IgD-negative memory B cell (primary cell): ENCODE data around the gene SLC25A23. TPM values are rescaled to one million over a fixed set of nuclear protein-coding genes. Genes with fewer than 3 reads are reported as not detected.
"Not testable (repeated sequence)": the region's sequence is repeated elsewhere in the genome, so short reads cannot be mapped to it uniquely, and the experiment has no call there.

ENCODE experiments used
- H3K27ac Mint-ChIP-seq, 3 donors: one replicate each; pipeline ENCODE4 v1.8.0; 2020 to 2022; ENCODE audit warnings: mild to moderate bottlenecking in 3 of 3, mixed read lengths in 3 of 3, moderate library complexity in 1 of 3
- H3K27me3 Mint-ChIP-seq: one replicate; pipeline ENCODE4 v1.8.0; 2021; ENCODE audit warnings: mixed read lengths
- H3K36me3 Mint-ChIP-seq: one replicate; pipeline ENCODE4 v1.8.0; 2020; ENCODE audit warnings: mild to moderate bottlenecking, mixed read lengths
- H3K4me1 Mint-ChIP-seq, 3 donors: one replicate each; pipeline ENCODE4 v1.8.0; 2020 to 2022; ENCODE audit warnings: mixed read lengths in 3 of 3, mild to moderate bottlenecking in 1 of 3
- H3K4me3 Mint-ChIP-seq, 4 donors: one replicate each; pipeline ENCODE4 v1.8.0; 2020 to 2022; ENCODE audit warnings: mild to moderate bottlenecking in 4 of 4, mixed read lengths in 4 of 4, moderate library complexity in 3 of 4
- H3K9me3 Mint-ChIP-seq, 3 donors: one replicate each; pipeline ENCODE4 v1.8.0; 2020 to 2021; ENCODE audit warnings: mixed read lengths in 3 of 3, mild to moderate bottlenecking in 1 of 3
- polyA plus RNA-seq: library from polyadenylated mRNA; unstranded; fragments of 300-500 nt; fragmentation: Illumina TruSeq; gene quantifications from one replicate; pipeline ENCODE4 v1.2.3, GENCODE V29; 2021

The SLC25A23 gene
- polyA plus RNA-seq, result 28.2 TPM

DNA sequence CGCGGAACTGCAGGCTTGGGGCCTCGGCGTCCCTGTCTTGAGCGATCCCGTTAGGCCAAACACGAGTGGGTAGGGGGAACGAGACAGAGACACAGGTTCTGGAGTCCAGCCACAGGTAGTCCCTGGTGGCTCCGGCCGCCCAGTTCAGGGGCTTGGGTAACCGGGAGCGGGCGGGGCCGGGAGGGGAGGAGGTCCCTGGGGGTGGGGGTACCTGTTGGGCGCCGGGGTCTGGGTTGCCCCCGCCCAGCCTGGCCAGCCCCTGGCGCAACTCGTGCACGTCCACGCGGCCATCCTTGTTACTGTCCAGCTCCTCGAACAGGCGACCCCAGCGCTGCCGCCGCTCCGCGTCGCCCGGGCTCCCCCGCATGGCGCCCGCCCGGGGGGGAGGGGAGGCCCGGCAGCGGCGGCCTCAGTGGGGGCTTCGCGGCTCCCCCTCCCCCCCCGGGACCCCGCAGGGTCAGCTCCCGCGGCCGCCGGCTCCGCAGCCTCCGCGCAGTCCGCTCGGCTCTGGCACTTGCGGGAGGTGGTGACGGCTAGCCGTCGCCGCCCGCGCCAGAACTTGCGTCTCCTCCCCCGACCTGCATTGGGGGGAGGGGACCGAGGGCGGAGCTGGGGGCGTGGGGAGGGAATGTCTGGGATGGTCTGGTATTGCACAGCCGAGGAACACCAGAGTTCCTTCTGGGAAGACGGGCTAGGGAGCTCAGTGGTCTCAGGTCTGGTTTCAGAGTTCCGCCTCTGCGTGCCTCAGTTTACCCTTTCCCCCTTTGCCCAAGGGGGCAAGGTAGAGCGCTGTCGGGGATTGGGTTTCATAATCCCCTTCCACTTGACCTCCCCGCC, at the start of gene SLC25A23:
SLC25A23 (minus strand) TSS at position 531 of the 837 bp plus-strand sequence; CDS start at position 367, 164 bp downstream.
- Mint-ChIP-seq H3K4me3 (peak within 1 kb of the TSS; percentile 92 to 99 (median 98)), H3K27me3 (peaks cover 2% of the 10 kb centered on the region), H3K27ac (peak within 1 kb of the TSS; percentile 93 to 96 (median 94)), H3K9me3 (no peaks in the 10 kb centered on the region), H3K36me3 (peaks cover 14% of the 10 kb centered on the region), H3K4me1 (peaks cover 17 to 28% (median 20%) of the 10 kb centered on the region in 3 donors)

DNA sequence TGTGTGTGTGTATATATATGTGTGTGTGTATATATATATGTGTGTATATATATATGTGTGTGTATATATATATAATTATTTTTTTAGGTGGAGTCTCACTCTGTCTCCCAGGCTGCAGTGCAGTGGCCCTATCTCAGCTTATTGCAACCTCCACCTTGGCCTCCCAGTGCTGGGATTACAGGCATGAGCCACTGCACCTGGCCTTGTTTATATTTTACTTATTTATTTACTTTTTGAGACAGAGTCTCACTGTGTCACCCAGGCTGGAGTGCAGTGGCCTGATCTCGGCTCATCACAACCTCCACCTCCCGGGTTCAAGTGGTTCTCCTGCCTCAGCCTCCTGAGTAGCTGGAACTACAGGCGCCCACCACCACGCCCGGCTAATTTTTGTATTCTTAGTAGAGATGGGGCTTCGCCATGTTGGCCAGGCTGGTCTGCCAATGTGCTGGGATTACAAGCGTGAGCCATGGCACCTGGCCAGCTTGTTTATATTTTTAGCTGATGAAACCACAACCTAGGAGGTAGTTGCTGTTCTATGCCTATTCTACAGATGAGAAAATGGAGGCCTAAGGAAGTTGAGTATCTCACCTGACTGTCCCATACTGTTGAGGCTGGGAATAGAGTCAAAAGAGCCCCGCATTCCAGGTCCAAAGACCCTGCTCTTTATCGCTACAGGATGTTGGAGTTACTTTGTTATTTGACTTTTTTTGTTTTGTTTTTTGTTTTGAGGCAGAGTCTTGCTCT, 48.6 kb upstream of the SLC25A23 start:
- not testable (repeated sequence) for H3K36me3 Mint-ChIP-seq, H3K9me3 Mint-ChIP-seq, H3K4me3 Mint-ChIP-seq, H3K27me3 Mint-ChIP-seq, H3K4me1 Mint-ChIP-seq
- peak overlapping the region in 1 of 3 donors; percentile 59 for H3K27ac Mint-ChIP-seq

DNA sequence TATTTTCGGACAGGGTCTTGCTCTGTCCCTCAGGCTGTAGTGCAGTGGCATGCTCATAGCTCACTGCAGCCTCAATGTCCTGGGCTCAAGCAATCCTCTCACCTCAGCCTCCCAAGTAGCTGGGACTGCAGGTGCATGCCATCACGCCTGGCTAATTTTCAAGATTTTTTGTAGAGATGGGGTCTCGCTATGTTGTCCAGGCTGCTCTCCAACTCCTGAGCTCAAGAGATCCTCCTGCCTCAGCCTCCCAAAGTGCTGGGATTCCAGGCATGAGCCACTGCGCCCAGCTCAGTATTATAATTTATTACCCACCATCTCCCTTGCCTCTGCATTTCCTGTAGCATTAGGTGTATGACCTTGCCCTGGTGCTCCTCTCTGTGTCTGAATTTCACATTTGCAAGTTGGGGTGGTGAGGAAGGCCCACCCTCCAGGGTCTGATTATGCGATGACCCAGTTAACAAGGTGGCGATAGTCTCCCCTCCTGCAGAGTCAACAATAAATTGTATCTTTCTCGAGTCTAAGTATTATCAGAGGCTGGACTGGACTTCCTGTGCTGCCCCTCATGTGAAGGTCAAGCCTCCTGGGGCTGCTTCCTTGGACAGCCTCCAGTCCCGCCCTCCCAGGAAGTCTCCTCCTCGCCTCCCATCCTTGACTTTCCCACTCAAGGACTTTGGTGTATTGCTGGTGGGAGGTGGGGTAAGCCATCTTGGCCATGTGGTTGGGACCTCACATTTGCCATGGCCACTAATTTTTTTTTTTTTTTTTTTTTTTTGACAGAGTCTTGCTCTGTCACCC, 44.0 kb upstream of the SLC25A23 start:
- Mint-ChIP-seq H3K27me3 (peaks cover 3% of the 10 kb centered on the region), H3K4me3 (peak overlapping the region; percentile 25 to 85 (median 67)), H3K36me3 (no peaks in the 10 kb centered on the region), H3K9me3 (no peaks in the 10 kb centered on the region), H3K4me1 (peaks cover 3 to 12% (median 7%) of the 10 kb centered on the region in 3 donors), H3K27ac (no peak overlapping the region)

DNA sequence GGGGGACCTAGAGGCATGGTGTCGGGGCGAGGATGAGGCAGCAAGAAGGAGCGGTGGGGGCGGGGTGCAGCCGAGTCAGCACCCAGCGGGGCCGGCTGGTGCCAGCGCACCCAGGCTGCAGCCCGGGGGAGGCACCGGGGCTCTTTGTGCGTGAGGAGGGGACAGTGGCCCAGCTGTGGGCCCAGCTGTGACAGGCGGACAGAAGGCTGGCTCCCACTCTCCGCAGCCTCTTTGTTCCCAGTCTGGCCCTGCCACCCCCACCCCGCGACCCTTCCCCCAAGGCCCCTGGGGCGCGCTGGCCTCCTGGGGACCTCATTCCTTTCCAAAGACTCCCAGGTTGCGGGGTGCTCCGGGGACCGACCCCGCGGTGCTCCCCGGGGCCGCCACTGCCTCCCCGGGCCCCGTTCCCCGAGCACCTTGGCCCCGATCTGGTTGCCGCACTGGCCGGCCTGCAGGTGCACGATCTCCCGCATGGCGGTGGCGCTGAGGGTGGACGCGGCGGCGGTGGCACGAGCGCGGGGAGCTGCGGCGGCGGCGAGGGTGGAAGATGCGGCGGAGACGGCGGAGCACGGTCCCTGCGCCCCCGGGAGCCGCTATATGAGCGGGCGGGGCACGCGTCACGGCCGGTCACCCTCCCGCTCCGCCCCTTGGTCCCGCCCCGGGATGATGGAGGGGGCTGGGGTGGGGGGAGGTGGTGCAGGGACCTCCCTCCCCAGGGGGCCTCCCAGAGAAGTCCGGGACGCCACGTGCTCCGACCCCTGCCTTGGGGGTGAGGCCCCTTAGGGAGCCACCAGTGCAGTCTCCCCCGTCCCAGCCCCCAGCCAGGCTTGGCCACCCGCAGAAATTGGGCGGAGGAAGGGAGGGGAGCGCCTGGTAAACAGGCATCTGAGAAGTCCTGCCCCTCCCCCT, 42.4 kb upstream of the SLC25A23 start, which contains the start of gene TUBB4A:
TUBB4A (minus strand) TSS at position 570 of the 909 bp plus-strand sequence; CDS start at position 473, 97 bp downstream.
- H3K4me3 Mint-ChIP-seq, result peak within 1 kb of the TSS; percentile 75 to 93 (median 88)
- peaks cover 3 to 12% (median 7%) of the 10 kb centered on the region in 3 donors for H3K4me1 Mint-ChIP-seq
- peak within 1 kb of the TSS in 1 of 3 donors; percentile 63 for H3K27ac Mint-ChIP-seq
- peaks cover 3% of the 10 kb centered on the region for H3K27me3 Mint-ChIP-seq
- H3K9me3 Mint-ChIP-seq, result no peaks in the 10 kb centered on the region
- H3K36me3 Mint-ChIP-seq, result no peaks in the 10 kb centered on the region

DNA sequence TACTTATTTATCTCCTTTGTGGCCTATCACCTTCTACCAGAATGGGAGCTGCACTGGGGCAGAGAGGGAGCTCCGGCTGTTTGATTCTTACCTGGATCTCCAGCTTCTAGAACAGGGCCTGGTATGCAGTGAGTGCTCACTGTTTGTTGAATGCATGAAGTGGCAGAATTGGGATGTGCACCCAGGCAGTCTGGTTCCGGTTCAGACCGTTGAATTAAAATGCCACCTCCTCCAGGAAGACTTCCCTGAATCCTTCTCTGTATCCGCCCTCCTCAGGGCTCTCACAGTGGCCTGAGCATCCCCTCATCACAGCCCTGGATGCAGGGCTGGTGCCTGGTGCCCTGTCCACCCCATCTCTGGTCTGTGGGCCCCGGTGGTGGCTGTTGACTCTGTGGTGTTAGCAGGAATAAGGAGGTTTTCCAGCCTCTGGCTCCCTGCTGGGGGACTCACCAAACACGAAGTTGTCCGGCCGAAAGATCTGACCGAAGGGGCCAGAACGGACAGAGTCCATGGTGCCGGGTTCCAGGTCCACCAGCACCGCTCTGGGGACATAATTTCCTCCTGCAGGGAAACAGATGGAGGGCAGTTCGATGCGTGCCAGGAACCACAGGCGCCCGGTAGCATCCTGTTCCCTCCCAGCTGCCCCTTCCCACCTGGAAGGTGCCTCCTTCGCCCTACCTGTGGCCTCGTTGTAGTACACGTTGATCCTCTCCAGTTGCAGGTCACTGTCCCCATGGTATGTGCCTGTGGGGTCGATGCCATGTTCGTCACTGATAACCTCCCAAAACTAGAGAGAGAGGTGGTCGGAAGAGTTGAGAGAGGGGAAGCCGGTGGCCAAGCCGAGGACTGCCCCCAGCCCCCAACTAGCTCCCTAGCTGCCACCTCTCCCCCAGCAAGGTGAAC, 41.5 kb upstream of the SLC25A23 start:
- H3K4me1 Mint-ChIP-seq, result peaks cover 3 to 12% (median 7%) of the 10 kb centered on the region in 3 donors
- no peaks in the 10 kb centered on the region for H3K9me3 Mint-ChIP-seq
- H3K27me3 Mint-ChIP-seq, result peaks cover 3% of the 10 kb centered on the region
- H3K27ac Mint-ChIP-seq, result peak overlapping the region in 1 of 3 donors; percentile 63
- no peaks in the 10 kb centered on the region for H3K36me3 Mint-ChIP-seq
- H3K4me3 Mint-ChIP-seq, result peak overlapping the region; percentile 75 to 93 (median 88)

DNA sequence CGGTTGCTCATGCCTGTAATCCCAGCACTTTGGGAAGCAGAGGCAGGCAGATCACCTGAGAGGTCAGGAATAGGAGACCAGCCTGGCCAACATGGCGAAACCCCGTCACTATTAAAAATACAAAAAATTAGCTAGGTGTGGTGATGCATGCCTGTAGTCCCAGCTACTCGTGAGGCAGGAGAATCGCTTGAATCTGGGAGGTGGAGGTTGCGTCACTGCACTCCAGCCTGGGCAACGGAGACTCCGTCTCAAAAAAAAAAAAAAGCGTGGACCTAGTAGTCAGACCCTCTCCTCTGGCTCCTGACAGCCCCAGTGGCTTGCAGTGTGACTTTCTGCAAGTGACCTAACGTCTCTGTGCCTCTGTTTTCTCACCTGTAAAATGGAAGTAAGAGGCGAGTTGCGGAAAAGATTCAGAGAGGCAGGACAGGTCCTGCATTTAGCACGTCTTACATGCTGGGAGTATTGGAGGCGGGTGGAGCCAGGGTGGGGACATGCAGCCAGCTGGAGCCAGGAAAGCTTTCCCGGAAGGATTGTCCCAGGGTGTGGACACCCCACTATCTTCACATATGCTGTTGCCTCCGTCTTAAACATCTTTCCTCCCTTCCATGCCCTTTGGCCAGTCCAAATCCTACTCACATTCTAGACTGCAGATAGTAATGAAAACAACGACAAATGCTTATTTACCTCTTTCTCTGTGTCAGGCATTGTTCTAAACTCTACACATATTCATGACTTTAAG, 39.6 kb upstream of the SLC25A23 start:
- no peaks in the 10 kb centered on the region for H3K9me3 Mint-ChIP-seq

DNA sequence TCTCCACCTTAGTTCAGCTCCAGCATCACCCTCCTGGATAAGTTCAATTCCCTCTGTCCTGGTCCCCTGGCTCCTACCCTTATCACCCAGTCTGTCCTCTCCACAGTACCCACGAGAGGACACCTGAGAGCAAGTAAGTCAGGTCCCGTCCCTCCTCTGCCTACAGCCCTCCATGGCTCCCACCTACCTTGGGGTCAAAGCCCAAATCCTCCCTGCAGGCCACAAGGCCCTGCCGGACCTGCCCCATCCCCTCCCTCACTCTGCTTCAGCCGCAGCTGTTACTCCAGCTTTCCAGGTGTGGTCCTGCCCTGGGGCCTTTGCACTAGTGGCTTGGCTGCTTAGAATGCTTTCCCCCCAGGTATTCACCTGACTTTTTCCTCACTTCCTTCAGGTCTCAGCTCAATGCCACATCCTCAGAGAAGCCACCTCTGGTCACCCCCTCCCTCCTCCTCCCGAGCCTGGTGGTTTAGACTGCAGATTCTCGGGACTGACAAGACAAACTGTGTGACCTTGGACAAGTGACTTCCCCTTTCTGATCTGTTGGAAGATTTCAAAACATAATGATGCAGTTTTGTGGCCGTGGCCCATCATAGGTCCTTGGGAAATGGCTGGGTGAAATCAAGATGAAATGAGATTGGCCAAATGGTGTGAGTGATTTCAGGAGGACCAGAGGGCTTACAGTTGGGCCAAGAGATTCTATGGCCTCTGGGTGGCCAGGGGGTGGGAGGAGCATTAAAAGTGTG, 38.9 kb upstream of the SLC25A23 start:
- Mint-ChIP-seq H3K27me3 (peaks cover 3% of the 10 kb centered on the region), H3K4me3 (peak overlapping the region in 1 of 4 donors; percentile 46), H3K36me3 (no peaks in the 10 kb centered on the region), H3K9me3 (no peaks in the 10 kb centered on the region), H3K27ac (peak overlapping the region in 1 of 3 donors; percentile 25), H3K4me1 (peaks cover 0 to 9% (median 3%) of the 10 kb centered on the region in 3 donors)

More for the DNA sequence above, 39.6 kb upstream of the SLC25A23 start:
- H3K27ac Mint-ChIP-seq, result no peak overlapping the region
- peak overlapping the region in 1 of 4 donors; percentile 46 for H3K4me3 Mint-ChIP-seq
- H3K27me3 Mint-ChIP-seq, result peaks cover 3% of the 10 kb centered on the region
- no peaks in the 10 kb centered on the region for H3K36me3 Mint-ChIP-seq
- peaks cover 3 to 9% (median 3%) of the 10 kb centered on the region in 3 donors for H3K4me1 Mint-ChIP-seq

DNA sequence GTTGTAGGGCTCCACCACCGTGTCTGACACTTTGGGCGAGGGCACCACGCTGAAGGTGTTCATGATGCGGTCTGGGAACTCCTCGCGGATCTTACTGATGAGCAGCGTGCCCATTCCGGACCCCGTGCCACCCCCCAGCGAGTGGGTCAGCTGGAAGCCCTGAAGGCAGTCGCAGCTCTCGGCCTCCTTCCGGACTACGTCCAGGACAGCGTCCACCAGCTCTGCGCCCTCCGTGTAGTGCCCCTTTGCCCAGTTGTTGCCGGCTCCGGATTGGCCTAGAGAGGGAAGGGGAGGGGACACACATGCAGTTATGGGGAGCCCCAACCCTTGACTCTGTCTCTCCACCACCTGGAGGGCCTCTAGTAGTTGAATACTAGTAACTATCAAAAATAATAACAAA, 36.4 kb upstream of the SLC25A23 start:
- Mint-ChIP-seq H3K27ac (no peak overlapping the region), H3K27me3 (no peaks in the 10 kb centered on the region), H3K9me3 (peaks cover 0 to 3% (median 0%) of the 10 kb centered on the region in 3 donors), H3K4me1 (peaks cover 0 to 3% (median 0%) of the 10 kb centered on the region in 3 donors), H3K4me3 (no peak overlapping the region), H3K36me3 (peaks cover 2% of the 10 kb centered on the region)

DNA sequence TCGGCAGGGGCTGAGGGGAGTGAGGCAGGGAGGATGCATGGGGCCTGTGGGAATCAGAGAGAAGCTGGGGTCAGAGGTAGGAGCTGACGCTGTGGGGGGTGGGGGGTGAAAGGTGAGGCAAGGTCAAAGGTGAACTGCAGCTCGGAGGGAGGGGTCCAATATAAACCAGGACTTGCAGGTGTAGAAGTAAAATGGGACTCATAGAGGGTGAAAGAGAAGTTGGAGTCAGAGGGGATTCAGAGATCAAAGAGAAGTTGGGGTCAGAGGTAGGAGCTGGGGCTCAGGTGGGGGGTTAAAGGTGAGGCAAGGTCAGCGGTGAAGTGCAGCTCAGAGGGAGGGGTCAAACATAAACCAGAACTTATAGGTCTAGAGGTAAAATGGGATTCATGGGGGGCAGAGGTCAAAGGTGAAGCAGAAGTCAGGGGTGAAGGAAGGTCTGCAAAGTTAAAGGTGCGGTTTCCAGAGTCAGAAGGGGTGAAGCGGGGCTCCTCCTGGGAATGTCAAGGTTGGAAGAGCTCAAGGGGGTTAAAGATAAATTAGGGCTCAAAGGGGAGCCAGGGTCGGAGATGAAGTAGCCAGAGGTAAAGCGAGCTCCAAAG, 34.9 kb upstream of the SLC25A23 start:
- Mint-ChIP-seq H3K4me3 (no peak overlapping the region), H3K27ac (no peak overlapping the region), H3K4me1 (peaks cover 2 to 5% (median 4%) of the 10 kb centered on the region in 3 donors), H3K27me3 (no peaks in the 10 kb centered on the region), H3K36me3 (peaks cover 2% of the 10 kb centered on the region), H3K9me3 (peaks cover 0 to 3% (median 0%) of the 10 kb centered on the region in 3 donors)

DNA sequence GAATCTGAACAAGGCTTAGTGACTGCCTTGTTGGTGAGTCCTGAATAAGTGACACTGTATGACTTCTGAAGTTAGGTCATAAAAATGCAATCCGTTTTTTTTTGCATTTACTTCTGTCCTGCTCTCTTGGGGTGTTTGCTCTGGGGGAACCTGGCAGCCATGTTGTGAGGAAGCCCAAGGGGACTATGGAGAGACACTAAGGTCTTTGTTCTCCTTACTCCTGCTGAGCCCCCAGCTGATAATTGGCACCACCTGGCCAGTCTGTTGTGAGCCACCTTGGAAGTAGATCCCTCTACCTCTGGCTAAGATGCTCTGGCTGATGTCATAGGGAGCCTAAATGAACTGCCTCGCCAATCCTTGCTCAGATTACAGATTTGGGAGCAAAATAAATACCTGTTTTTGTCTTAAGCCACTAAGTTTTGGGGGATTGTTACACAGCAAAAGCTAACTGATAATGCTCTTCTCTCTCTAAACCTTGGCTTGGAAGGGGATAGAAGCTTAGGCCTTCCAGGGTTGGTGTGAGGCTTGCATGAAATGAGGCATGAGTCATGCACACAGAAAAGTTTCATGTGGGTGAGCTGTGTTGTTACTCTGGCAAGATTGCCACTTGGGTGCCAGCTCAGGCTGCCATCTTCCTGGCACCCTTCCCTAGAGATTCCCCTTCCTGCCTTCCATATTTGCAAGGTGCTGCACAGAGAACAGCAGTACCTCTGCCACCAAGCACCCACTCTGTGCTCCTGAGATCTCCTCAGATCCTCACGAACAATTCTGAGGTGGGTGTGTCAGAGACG, 32.4 kb upstream of the SLC25A23 start:
- no peaks in the 10 kb centered on the region for H3K27me3 Mint-ChIP-seq
- peak overlapping the region in 2 of 4 donors; percentile 65 to 87 for H3K4me3 Mint-ChIP-seq
- H3K9me3 Mint-ChIP-seq, result peaks cover 0 to 3% (median 0%) of the 10 kb centered on the region in 3 donors
- peak overlapping the region in 1 of 3 donors; percentile 28 for H3K27ac Mint-ChIP-seq
- H3K4me1 Mint-ChIP-seq, result peaks cover 6 to 10% (median 7%) of the 10 kb centered on the region in 3 donors
- H3K36me3 Mint-ChIP-seq, result peaks cover 2% of the 10 kb centered on the region

DNA sequence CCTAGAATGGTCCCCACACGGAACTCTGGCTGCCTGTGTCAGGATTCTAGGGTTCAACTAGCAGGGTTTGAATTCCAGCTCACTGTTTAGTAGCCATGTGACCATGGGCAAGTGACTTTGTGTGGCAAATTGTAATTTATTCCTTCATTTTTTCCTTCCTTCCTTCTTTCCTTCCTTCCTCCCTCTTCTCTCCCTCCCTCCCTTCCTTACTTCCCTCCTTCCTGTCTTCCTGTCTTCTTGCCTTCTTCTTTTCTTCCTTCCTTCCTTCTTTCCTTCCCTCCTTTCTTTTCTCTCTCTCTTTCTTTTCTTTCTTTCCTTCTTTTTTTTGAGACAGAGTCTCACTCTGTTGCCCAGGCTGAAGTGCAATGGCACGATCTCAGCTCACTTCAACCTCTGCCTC, 30.5 kb upstream of the SLC25A23 start:
- H3K4me3 Mint-ChIP-seq, result peak overlapping the region; percentile 80 to 91 (median 88)
- peak overlapping the region; percentile 43 to 96 (median 61) for H3K27ac Mint-ChIP-seq
- no peaks in the 10 kb centered on the region for H3K27me3 Mint-ChIP-seq
- peaks cover 0 to 3% (median 0%) of the 10 kb centered on the region in 3 donors for H3K9me3 Mint-ChIP-seq
- H3K36me3 Mint-ChIP-seq, result peaks cover 2% of the 10 kb centered on the region
- H3K4me1 Mint-ChIP-seq, result peaks cover 6 to 10% (median 7%) of the 10 kb centered on the region in 3 donors
